GM12892 (cell line): ENCODE measurements around the gene MYO16.

Source experiments
- POLR2A ChIP-seq: IDR thresholded peaks from 2 replicates; pipeline ENCODE4 v1.6.1; 2011; ENCODE audit warnings: low read depth, low read length, control low read depth
- POLR2AphosphoS5 ChIP-seq: IDR thresholded peaks from 2 replicates; pipeline ENCODE4 v1.6.1; 2011; ENCODE audit warnings: low read depth, low read length, control low read depth
- TAF1 ChIP-seq: IDR thresholded peaks from 2 replicates; pipeline ENCODE4 v1.6.1; 2011; ENCODE audit warnings: low read depth, mild to moderate bottlenecking, control low read depth, low read length, borderline replicate concordance

DNA sequence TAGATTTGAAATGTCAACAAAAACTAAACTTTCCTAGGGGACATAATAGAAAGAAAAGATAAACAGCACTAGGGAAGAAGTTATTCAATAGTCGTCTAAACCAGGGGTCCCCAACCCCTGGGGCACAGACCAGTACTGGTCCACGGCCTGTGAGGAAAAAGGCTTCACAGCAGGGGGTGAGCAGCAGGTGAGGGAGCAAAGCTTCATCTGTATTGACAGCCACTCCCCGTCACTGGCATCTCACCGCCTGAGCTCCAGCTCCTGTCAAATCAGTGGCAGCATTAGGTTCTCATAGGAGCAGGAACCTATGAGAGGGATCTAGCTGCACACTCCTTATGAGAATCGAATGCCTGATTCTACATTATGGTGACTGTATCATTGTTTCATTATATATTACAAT is 382.7 kb downstream of the MYO16 start:
- no peak for TF ChIP-seq POLR2A
- no peak for TF ChIP-seq POLR2AphosphoS5
- TF ChIP-seq TAF1: no peak
